Thyroid gland (tissue), 4 donors: ENCODE results near the gene CD3G.

Source experiments
- CTCF ChIP-seq, 6 experiments: fragments of 200-600 bp in 3 of 6; fragments of 450-650 bp in 3 of 6; sonication (generic) in 3 of 6; IDR thresholded peaks; one replicate each; pipeline ENCODE4 v1.5.1; 2016 to 2019; ENCODE audit warnings: antibody characterized with exemption in 6 of 6, mild to moderate bottlenecking in 2 of 6, inconsistent platforms in 1 of 6, moderate library complexity in 1 of 6
- POLR2A ChIP-seq, 2 donors: fragments of 450-650 bp; IDR thresholded peaks; one replicate each; pipeline ENCODE4 v1.6.1; 2017; ENCODE audit warnings: antibody characterized with exemption in 2 of 2, mild to moderate bottlenecking in 2 of 2, moderate library complexity in 1 of 2

DNA sequence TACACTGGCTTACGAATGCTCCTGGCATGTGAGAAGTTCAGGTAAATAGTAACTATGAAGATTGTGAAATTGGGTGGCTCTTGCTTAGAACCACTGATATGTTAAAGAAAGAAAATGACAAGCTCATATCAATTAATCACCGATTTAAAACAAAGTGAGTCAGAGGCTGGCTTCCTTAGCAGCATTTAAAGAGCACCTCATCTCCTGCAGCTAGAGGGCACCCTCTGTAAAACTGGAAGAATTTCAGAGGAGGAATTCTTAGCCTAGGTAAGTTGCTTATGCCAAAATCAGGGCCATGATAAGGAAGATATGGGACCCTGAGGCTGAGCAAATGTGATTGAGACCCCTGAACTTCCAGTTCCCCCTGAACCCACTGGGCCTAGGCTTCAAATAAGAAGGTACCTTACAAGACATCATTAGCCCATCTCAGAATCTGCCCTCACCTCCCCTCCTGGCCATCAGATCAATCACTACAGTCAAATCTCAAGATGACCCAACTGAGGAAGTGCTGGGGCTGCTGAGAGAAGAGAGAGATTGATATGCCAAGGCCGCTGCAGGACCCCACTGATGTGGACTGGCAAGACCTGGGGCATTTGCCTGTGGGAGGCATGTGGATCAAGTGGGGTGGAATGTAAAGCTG lies 48.2 kb upstream of the CD3G start:
- no peak for TF ChIP-seq POLR2A (IDR thresholded peaks at IDR 0.05)
- peak in 5 of 6 experiments; percentile 17 to 57 (median 41) for TF ChIP-seq CTCF (IDR thresholded peaks at IDR 0.05)
